ENCODE results near the gene ZMIZ2.
A peak's percentile ranks its signal among the peaks of the same experiment; 100 is the strongest.
"Not testable (repeated sequence)": the region's sequence is repeated elsewhere in the genome, so short reads cannot be mapped to it uniquely, and the experiment has no call there.

ZMIZ2 gene

DNA sequence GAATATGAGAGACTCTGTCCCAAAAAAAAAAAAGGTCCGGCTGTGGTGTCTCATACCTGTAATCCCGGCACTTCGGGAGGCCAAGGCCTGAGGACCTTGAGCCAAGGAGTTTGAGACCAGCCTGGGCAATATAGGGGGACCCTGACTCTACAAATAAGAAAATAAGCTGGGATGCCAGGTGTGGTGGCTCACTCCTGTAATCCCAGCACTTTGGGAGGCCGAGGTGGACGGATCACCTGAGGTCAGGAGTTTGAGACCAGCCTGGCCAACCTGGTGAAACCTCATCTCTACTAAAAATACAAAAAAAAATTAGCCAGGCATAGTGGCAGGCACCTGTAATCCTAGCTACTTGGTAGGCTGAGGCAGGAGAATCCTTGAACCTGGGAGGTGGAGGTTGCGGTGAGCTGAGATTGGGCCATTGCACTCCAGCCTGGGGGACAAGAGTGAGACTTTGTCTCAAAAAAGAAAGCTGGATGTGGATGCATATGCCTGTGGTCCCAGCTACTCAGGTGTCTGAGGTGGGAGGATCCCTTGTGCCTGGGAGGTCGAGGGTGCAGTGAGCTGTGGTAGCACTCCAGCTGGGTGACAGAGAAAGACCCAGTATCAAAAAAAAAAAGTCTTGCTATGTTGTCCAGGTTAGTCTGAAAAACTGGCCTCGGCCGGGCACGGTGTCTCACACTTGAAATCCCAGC lies 55.3 kb downstream of the ZMIZ2 start:
- not testable (repeated sequence) for DNase-seq

DNA sequence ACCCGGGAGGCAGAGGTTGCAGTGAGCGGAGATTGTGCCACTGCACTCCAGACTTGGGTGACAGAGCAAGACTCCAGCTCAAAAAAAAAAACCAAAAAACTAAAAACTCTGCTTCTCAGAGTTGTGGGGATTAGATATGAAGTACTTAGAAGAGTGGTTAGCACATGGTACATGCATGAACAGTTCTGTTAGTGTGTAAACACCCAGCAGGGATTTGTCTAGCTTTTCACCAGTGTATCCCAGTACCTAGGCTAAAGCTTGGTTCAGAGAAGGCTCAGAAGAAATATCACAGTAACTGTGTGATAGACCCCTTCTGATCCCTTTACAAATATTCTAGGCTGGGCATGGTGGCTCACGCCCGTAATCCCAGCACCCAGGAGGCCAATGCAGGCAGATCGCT lies 57.3 kb downstream of the ZMIZ2 start:
- no peak for DNase-seq

DNA sequence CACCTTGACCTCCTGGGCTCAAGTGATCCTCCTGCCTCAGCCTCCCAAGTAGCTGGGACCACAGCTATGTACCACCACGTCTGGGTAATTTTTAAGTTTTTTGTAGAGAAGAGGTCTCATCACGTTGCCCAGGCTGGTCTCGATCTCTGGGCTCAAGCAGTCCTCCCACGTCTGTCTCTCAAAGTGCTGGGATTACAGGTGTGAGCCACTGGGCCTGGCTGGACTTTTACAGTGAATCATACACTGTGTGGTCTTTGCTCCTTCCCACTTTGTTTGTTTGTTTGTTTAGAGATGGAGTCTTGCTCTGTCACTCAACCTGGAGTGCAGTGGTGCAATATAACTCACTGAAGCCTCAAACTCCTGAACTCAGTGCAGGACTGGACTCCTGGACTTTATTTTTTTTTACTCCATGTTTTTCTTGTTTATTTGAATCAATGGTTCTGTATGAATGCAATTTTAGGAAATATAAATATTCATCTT lies 60.3 kb downstream of the ZMIZ2 start:
- DNase-seq, result no peak

DNA sequence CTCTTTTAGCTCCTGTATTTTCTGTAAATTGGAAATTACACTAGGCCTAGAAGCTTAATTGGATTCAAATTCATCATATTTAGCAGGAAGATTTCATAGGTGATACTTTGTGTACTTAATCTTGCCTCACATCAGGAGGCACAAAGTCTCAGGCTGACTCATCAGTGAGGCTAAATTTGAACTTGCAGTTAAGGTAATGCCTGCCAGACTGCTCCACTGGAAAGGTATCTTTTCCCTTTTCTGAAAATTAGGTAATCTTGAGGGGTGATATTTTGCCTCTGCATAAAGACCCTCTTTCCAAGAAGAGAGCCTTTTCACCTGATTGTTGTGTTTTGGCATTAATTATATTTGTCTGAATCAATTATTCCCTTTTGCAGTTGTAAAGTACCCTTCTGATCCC lies 62.4 kb downstream of the ZMIZ2 start:
- DNase-seq, result no peak

DNA sequence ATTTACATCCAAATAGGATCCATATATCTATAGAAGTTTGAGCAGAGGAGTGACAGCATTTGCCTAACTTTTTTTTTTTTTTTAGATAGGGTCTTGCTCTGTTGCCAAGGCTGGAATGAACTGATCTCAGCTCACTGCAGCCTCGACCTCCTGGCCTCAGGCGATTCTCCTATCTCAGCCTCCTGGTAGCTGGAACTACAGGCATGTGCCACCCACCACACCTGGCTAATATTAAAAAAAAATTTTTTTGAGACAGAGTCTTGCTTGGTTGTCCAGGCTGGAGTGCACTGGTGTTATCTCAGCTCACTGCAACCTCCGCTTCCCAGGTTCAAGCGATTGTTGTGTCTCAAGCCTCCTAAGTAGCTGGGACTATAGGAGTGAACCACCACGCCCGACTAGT lies 62.9 kb downstream of the ZMIZ2 start:
- no peak for DNase-seq

DNA sequence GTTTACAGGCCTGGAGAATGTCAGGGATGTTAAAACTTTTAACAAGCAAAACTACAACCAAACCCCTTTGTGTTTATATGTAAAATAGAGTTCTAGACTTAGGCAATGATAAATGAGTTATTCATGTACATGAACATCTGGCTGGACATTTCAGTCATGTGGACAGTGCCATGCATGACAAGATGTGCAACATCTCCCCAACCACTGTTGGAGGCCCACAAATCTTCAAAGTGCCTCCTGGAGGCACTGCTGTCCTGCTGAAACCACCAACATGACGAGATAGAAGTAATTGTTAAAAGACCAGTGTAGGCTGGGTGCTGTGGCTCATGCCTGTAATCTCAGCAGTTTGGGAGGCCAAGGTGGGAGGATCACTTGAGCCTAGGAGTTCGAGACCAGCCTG lies 66.3 kb downstream of the ZMIZ2 start:
- DNase-seq, result peak; percentile 8

DNA sequence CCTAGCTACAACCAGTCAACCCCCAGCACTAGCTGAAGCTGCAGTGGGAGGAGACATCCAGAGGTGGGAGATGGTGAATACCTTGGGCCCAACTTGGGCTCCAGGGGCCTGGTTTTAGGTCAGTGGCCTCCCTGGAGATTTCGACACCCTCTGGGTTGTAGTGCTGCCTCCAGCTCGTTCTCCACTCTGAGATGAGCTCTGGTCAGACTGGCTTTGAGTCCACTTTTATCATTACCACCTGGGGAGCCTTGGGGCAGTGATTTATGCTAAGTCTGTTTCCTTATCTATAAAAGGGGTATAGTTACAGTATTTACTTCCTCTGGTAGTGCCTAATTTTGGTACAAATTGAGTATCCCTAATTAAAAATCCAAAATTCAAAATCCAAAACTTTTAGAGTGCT lies 70.6 kb downstream of the ZMIZ2 start:
- no peak for DNase-seq

All from MV-4-11 (cell line).